SKM-1 (cell line): Measurements from ENCODE around the gene PPP1R1C.

Experiments
- DNase-seq: peaks from one replicate; lab custom pipeline; 2025; ENCODE audit not compliant: unreplicated experiment; lab: John Stamatoyannopoulos, UW

The PPP1R1C gene

GRCh38 chr2:182058056-182058455, 72.4 kb downstream of the PPP1R1C start:
- DNase-seq = no peak

- no peak for DNase-seq
These were observed 76.1 kb downstream of the PPP1R1C start for GRCh38 chr2:182061739-182062138.

DNA sequence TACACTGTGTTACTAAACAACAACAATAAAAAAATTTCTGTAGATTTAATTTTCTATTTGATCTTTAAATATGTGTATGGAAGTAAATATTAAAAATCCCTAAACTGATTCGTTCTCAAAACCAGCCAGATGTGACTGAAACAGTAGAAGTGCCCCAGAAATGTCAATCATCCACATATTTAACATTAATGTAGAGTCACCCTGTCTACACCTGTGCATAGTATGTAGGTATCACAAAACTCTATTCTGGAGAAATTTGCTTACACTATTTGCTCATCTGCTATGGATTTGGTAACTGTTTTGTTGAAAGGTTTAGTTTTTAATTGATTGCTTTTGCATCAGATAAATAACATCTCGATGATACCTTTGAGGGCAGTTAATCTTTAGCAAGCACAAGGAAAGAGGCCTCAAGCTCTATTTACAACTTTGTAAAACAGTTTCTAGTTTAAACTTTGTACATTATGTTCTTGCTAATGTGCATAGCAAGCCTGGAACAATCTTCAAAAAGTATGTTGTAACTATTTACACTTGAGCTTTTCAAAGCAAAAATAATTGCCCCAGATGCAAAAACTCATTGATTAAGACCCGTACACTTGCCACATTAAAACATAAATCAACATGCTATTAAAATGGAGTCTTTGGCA, 76.8 kb downstream of the PPP1R1C start:
- no peak for DNase-seq

DNA sequence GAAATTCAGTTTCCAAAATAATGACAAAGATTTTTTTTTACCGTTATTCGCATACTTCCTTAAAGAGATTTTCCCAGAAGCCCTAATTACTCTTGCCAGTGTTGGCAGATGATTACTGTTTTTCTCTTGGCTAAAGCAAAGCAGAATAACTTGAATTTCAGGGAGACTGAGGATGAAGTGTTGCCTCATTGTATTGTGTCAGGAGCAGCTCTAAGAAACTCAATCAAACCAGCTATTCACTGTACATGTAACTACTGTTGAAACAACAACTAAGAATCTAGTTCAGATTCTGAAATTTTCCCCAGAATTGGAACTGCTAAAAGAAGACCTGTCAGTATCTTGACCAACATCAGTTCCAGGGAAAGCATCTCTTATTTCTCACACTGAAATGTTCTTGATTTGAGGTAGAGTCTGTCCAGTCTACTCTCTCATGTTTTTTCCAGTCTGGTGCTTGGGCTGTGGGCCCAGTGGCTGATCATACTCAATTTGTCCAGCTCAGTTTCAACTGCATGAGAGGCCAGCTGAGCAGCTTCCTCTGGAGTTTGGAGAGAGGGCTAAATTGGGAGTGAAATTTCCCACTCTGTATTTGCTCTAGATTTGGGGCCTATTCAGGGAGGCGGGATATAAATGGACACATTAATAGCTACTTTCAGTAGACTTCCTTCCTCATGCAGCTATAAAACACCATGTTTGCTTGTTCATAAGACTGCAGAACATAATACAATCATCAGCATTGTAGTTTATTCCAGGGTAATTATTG, 78.5 kb downstream of the PPP1R1C start:
- no peak for DNase-seq

- no peak for DNase-seq
These were observed 80.9 kb downstream of the PPP1R1C start for GRCh38 chr2:182066400-182067087.

- DNase-seq = no peak
These were observed 81.7 kb downstream of the PPP1R1C start for GRCh38 chr2:182067393-182067792.

DNA sequence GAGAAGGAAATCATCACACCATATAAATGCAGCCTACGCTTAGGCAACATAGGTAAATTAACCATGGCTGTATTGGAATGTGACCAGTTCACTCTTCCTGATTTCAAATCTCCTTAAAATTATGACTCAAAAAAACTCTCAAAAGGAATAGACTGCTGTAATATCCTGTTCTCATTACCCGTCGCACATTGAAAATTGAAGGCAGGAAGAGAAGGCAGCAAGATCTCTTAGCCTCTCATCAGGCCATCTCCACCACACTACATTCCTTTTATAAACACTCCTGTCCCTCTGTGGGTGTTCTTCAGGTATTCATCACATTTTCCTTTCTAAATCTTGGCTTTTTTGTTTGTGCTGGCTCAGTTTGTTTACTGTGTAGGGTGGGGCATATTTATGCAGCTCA, 83.2 kb downstream of the PPP1R1C start:
- DNase-seq = no peak

DNA sequence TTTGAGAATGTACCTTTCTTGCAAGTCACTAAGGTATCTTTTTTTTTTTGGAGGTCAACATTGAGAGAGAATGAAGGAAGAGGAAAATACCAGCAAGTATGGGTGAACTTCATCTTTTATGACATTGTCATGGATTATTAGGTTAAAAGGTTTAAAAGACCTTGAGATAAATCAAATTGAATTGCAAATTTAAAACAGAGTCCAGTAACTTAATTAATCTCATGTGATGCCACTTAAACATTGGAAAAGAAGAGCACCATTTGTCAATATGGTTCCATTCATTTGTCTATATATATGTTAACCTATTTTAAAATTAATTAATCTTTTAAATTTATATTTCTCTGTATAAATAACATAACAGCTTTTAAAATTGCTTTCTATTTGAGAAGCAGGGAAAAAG, 83.8 kb downstream of the PPP1R1C start:
- DNase-seq = no peak

DNA sequence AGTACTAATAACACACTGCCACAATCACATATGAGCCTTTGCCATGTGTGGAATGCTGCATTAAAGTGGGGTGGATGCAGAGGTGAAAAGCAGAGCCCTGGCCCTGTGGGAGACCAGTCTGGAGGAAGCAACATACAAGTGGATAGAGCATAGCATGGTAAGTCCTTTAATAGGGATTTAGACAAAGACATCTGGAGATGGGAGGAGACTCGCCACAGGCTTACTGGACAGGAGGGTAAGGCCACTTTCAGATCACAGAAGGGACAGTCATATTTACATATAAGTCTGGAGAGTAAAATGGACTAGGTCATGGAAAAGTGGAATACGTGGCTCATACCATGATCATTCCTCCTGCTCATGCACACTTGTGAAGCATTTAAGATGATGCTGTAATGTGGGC, 84.3 kb downstream of the PPP1R1C start:
- no peak for DNase-seq

- no peak for DNase-seq
These were observed 85.1 kb downstream of the PPP1R1C start for GRCh38 chr2:182070736-182071135.

- DNase-seq = no peak
These were observed 87.2 kb downstream of the PPP1R1C start for GRCh38 chr2:182072861-182073260.

DNA sequence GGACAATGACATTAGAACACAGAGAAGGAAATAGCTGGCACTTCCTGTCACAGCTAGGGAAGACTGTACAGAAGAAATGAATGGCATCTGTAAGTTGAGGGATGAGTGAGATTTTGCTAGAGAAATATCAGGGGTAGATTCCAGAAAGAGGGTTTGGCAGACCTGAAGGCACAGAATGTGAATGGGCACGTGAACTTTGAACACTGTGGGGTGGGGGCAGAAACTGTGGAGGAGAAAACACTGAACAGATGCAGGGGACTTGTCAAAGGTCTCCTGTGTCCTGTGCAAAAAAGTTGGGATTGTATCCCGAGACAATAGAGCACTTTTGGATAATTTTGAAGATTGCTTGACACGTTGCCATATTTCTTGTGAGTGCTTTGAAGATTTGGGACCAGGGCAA, 88.0 kb downstream of the PPP1R1C start:
- DNase-seq = no peak

- DNase-seq = no peak
These were observed 91.4 kb downstream of the PPP1R1C start for GRCh38 chr2:182077023-182077422.

DNA sequence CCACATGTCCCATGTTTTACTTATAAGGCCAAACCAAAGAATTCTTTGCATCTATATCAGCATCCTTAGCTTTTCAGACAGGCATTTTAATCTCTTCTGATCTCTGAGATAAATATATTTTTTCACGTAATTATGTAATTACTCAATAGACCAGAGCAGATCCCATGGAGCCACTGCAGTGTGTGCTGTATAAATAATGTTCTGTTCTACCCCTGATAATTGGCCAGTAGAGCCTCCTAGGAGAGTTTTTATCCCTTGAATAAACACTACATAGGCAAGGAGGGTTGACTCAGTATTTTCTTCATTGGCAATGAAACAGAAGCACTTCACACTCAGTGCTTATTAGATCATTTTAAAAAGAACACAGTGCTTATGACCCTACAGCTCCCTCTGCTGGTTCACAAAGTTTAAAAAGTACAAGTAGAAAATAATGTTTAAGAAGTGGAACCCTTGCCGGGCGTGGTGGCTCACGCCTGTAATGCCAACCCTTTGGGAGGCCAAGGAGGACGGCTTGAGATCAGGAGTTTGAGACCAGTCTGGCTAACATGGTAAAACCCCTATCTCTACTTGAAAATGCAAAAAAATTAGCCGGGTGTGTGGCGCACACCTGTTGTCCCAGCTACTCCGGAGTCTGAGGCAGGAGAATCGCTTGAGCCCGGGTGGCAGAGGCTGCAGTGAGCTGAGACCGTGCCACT, 91.9 kb downstream of the PPP1R1C start:
- DNase-seq = peak; percentile 54

GRCh38 chr2:182078988-182079602, 93.4 kb downstream of the PPP1R1C start:
- no peak for DNase-seq

DNA sequence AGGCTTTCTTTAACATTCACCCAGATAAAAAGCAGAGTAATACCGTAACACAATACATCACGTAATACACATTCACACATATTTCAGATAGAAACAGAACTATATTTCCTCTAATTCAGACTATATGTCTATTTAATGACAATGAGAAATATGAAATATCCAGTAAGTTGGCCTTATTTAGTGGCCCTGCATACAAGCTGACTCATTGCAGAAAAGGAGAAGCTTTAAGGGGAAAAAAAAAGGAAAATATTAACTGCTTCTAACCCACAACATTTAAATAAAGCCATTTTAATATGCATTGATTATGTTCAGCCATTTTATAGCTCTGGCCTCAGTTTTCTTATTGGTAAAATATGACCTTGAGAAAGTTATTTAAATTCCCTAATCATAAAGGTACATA, 94.8 kb downstream of the PPP1R1C start:
- no peak for DNase-seq

GRCh38 chr2:182081602-182082260, 96.1 kb downstream of the PPP1R1C start:
- no peak for DNase-seq

- no peak for DNase-seq
These were observed 103.1 kb downstream of the PPP1R1C start for GRCh38 chr2:182088681-182089320.

DNA sequence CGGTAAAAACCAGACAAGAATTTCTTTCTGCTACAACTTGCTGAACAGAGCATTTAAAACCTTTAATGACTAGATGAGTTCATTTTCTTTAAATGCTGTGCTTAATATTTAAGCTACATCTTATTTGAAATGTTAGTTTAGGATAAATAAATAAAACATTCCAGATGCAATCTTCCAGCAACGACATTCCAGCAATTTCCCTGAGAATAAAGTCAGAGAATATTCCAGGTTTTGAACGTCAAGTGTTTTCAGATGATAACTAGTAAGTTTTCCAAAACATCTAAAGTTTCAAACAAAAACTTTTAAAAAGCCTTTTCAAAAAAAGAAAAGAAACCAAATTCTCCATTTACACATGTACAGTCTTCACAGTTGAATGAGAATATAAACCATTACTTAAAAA, 104.8 kb downstream of the PPP1R1C start:
- DNase-seq = no peak

DNA sequence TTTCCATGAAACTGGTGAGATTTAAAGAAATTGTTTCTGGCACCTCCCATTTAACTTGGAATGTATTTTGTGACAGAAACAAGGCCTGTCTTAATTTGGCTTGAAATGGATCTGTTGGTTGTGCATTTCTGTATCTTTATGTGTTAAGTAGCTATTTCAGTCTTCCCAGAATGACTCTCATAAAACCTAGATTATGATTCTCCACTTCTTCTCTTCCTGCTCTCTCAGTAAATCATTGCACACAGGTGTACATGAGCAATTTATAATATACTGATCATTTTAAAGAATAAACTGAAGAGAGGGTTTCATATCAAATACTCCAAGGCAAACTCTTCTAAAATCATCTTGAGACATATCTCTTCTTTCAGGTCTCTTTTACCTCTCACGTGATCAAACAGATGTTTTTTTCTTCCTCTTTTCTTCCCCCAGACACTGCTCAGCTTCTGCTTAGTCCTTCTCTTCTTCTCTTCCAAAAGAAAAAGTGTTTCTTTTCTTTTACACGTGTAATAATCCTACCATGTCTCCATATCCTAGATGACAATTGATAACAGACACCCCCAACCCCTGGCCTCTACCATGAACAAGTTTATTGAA, 112.0 kb downstream of the PPP1R1C start:
- DNase-seq = no peak
